Right ventricle myocardium inferior (tissue), 1 donor: ENCODE data around the gene WDFY4. TPM values are rescaled to one million over a fixed set of nuclear protein-coding genes. Genes with fewer than 3 reads are reported as not detected.

Experiments
- ATAC-seq: fragments of 200-7000 bp; cut with Tn5 transposase; one replicate; pipeline ENCODE4 v1.9.1; 2020; ENCODE audit warnings: mild to moderate bottlenecking, moderate library complexity
- DNase-seq: peaks from one replicate; pipeline ENCODE4 v3.0.0; 2021; ENCODE audit errors: missing footprints
- intact Hi-C: fragments of 100-400 bp; cut with DNase I; formaldehyde crosslinking; loops from one replicate; pipeline ENCODE4 v1.11.0; 2022
- total RNA-seq: library from RNA; stranded (reverse); fragmentation: NEBNext Ultra II Directional; extraction: Animal tissue kit (Norgen Biotek cat#: 25700); gene quantifications from one replicate; pipeline ENCODE4 v1.2.1, GENCODE V29; 2021
- donor health status: DM: no; HTN: yes; CAD: no; lungs with severe emphysema.

WDFY4 gene
- total RNA-seq, 1 donor from 2014 or later, result 2.5 TPM

DNA sequence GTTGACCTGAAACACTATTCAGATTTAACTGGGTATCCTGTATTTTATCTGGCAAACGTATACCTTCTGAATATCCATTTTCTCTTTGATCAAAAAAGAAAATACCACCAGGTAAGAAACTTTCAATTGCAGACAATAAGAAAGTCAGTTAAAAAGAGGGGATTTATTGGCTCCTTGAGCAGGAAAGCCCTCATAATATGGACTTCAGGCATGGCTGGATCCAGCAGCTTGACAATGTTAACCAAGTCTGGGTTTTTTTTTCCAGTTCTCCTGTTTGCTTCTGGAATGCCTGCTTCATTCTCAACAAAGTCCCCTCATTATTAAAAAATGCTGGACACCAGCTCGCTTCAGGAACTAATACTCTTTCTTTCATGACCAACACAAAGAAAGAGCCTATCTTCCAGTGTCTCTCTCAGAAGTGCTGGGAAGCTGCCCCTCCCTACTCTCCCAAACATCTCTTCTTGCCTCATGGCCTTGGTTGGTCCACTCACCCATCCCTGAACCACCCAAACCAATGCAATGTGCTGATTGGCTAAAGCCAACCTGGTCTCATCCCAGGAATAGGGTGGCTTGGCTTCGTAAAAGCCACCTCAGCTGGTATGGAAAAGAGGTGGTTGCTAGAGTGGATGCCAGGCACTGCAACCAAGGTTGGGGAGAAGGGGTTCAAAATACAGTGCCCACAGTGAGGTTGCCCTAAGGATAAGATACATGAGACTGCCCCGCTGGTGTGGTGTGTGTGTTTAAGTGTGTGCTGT lies 30.6 kb upstream of the WDFY4 start:
- DNase-seq (no peak), ATAC-seq (no peak)
- intact Hi-C loops, result loop anchor here (2.0 kb wide), 1 partner anchor 45 kb away; no protein-coding TSS in a partner anchor

- intact Hi-C loops, result loop anchor here (1.0 to 5.0 kb wide), 6 partner anchors 47 to 862 kb away; no protein-coding TSS in a partner anchor
- peak; percentile 89 for DNase-seq
- peak; percentile 77 for ATAC-seq
Observed at GRCh38 chr10:48655411-48656240, 29.0 kb upstream of the WDFY4 start.

- peak; percentile 95 for ATAC-seq
- DNase-seq, result peak; percentile 96
- intact Hi-C loops, result loop anchor here (1.0 to 5.0 kb wide), 5 partner anchors 105 to 861 kb away; no protein-coding TSS in a partner anchor
Observed at GRCh38 chr10:48656241-48656913, 28.3 kb upstream of the WDFY4 start.

DNA sequence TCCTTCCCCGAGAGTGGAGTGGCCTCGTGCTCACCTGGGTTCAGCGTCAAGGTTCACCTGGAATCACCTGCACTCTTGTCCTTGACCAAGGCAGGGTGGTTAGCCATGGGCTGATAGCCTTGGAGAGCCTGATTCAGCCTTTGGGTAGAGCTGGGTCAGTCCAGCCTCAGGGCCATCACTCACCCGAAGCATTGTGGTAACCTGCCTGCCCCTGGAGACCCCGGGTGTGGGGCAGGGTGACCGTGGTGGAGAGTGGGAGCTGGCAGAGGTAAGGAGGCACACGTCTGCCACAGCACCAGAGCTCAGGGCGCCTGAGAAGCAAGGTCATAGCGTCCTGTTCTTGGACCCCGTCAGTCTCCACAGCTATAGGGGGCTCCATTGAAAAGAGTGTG lies 27.8 kb upstream of the WDFY4 start:
- ATAC-seq (no peak), DNase-seq (no peak)
- intact Hi-C loops, result loop anchor here (1.0 to 5.0 kb wide), 5 partner anchors 106 to 860 kb away; no protein-coding TSS in a partner anchor

DNA sequence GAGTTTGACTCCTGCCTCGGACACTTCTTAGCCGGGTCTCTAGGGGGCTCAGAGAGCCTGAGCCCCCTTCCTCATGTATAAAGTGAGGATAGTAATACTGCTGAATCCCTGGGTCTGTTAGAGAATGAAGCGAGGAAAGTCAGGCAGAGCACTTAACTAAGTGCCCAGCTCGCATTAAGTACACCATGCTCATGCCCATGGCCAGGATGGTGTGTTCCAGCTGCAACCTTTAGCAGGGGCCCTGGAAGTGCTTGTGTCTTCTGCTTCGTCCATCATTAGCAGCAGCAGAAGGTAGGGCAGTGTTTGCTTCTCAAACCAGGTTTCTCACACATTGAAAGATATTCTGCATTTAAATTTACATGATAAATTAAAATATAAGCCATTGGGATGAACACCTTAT lies 27.3 kb upstream of the WDFY4 start:
- ATAC-seq, result no peak
- intact Hi-C loops, result loop anchor here (5.0 kb wide), 3 partner anchors 325 to 860 kb away; no protein-coding TSS in a partner anchor
- no peak for DNase-seq

- ATAC-seq (no peak), DNase-seq (peak; percentile 89)
- intact Hi-C loops, result loop anchor here (5.0 kb wide), 3 partner anchors 324 to 859 kb away; no protein-coding TSS in a partner anchor
Observed at GRCh38 chr10:48658243-48658974, 26.3 kb upstream of the WDFY4 start.

DNA sequence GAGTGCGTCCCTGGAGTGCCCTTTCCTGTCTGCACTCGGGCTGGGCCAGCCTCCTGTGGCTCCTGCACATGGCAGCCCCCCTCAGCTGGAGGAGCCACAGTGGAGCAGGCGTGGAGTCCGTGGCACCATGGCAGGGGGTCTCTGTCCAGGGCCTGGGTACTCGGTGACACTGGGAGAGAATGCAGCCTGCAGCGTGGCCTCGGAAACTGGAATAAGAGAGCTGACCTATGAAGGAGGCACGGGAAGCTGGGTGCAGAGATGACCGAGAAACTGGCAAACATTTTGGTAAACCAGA lies 25.8 kb upstream of the WDFY4 start:
- DNase-seq, result no peak
- intact Hi-C loops, result loop anchor here (5.0 kb wide), 3 partner anchors 323 to 858 kb away; no protein-coding TSS in a partner anchor
- ATAC-seq, result no peak

DNA sequence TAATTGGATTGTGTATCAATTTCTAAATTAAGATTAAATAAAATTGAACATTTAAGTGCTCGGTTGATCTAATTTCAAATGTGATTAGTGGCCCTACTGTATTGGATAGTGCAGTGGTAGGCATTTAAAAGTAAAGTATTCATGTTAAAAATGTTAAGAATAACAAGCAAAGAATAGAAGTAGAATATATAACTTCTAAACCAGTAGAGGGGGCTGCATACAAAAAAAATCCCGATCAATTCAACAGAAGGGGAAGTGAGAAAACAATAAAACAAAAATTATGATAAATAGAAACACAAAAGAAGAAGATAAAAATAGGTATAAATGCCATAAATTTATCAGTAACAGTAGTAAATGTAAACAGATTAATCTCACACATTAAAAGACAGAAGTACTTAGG lies 24.9 kb upstream of the WDFY4 start:
- ATAC-seq (no peak), DNase-seq (no peak)
- intact Hi-C loops, result loop anchor here (5.0 kb wide), 3 partner anchors 323 to 858 kb away; no protein-coding TSS in a partner anchor

DNA sequence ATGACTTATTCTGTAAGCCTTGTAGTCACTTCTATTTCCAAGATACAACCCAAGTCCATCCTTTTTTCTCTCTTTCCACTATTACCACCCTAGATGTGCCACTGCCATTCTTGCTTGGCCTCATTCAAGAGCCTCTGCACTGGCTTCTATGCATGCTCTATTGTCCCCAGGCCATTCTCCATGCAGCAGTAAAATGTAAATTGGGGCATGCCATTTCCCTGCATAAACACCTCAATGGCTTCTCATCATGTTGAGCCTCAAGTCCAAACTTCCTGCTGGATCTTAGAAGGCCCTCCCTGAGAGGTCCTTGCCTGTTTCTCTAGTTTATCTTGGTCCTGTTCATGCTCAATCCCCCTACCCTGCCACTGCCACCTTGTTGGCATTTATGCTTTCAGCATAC lies 23.2 kb upstream of the WDFY4 start:
- ATAC-seq (no peak), DNase-seq (no peak)
- intact Hi-C loops, result no loop called here

GRCh38 chr10:48667960-48668590 lies 16.6 kb upstream of the WDFY4 start:
- DNase-seq (no peak), ATAC-seq (no peak)
- intact Hi-C loops, result no loop called here

- DNase-seq (no peak), ATAC-seq (no peak)
- intact Hi-C loops, result no loop called here
Observed at GRCh38 chr10:48670978-48671913, 13.4 kb upstream of the WDFY4 start.

DNA sequence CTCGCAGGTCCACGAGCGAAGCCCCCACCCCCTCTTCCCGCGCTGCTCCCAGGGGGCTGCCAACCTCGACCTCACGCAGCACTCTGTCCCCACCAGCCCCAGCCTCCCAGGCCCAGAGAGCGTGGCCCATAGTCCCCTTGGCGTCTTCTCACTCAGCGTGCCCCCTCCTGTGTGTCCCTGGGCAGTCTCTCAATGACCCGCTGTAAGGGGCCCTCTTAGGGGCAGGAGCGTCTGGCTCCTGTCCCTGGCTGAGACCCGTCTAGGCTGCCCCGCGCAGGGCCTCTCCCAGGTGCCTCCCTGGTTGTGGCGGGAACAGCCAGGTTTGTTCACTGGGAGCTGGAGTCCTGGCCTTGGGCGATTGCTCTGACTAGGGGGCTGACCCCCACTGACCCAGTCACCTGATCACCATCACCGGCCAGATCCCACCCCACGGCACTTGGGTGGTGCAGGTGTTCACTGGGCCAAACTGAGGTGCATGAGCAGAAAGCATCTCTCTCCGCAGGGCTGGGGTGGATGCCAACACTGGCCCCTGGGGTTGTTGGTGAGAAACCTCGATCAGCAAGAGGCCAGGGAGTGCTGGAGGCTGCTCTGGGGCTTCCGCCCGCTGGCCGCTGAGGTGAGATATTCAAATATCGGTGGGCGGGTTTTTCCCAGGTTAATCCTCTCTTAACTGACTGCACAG lies 12.6 kb upstream of the WDFY4 start:
- DNase-seq, result no peak
- intact Hi-C loops, result no loop called here

DNA sequence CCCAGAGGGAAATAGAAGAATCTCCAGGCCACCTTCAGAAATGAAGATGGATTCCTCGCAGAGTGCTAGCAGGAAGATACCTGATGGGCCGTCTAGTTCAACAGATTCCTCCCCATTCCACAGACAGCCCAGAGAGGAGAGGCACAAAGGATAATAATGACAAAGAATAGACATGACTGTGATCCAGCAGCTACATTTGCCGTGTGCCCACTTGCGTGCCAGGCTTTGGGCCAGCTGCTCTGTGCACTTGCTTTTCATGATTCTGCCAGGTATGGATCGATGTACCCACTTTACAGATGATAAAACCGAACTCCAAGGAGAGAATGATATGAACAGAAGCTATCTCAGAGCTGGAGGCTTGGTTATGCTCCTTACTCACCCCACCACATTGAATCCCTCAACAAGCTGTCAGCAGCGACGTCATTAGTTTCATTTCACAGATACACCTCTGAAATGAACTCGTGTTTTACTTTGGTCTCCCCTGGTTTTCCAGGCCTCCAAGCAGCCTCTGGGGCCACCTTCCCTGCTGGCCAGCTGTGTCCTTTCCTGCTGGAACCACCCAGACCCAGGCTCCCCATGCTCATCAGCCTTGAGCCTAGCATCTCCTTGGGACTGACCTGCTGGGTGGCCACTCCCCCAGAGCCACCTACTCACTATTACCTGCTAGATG lies 11.9 kb upstream of the WDFY4 start:
- intact Hi-C loops, result no loop called here
- no peak for DNase-seq

More for the DNA sequence above, 12.6 kb upstream of the WDFY4 start:
- ATAC-seq, result peak; percentile 23

DNA sequence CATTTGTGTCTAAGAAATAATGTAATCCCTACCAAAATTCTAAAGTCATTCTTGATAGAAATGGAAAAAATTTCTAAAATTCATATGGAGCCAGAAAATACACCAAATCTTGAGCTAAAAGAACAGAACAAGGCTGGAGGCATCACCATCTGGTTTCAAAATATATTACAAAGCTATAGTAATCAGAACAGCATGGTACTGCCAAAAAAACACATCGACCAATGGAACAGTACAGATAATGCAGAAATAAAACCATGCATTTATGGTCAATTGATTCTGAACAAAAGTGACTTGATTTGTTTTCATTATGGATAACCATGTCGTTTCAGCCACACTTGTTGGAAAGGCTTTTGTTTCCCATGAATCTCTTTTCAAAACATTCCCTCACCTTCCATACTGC lies 7.0 kb upstream of the WDFY4 start:
- intact Hi-C loops, result no loop called here
- DNase-seq, result no peak
- ATAC-seq, result no peak

More for the DNA sequence above, 11.9 kb upstream of the WDFY4 start:
- ATAC-seq, result no peak

DNA sequence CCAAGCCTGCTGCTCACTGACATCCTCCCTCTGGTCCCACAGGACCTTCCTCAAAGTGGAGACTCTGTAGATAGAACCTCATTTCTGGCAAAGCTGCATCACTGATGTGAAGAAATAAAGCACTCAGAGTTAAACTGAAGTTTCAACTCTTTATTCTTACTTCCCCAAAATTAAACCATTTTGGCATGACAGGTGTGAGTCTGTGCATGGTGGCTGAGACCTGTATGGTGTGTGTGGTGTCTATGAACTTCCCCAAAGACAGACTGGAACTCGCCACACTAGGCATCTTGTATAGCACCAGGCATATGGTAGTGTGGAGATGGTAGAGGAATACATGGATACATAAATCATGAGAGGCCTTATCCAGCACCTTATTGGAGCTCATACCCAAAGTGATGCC lies 6.6 kb upstream of the WDFY4 start:
- DNase-seq, result no peak
- intact Hi-C loops, result no loop called here

DNA sequence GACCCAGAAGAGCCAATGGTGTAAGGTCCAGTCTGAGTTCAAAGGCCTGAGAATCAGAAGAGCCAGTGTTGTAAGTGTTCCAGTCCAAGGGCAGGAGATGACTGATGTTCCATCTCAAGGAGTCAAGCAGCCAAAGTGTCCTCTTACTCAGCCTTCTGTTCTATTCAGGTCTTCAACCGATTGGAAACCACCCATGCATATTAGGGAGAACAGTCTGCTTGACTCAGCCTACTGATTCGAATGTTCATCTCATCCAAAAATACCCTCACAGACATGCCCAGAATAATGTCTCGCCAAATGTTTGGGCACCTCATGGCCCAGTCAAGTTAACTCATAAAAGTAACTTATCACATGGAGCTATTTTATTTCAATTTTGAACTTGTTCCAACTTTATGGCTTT lies 2.9 kb upstream of the WDFY4 start:
- intact Hi-C loops, result no loop called here
- no peak for ATAC-seq
- no peak for DNase-seq

More for the DNA sequence above, 6.6 kb upstream of the WDFY4 start:
- ATAC-seq, result no peak
